H1 (cell line): ENCODE data around the gene TPD52L1. TPM values are rescaled to one million over a fixed set of nuclear protein-coding genes. Genes with fewer than 3 reads are reported as not detected.

Source experiments
- CTCF ChIA-PET: fragments of 300-600 bp; sonication (Branson Sonifier 250); formaldehyde crosslinking; loops from one replicate; lab custom pipeline; 2021; ENCODE audit not compliant: partially characterized antibody; lab: Charles Lee
- POLR2A ChIA-PET: fragments of 300-600 bp; sonication (Branson Sonifier 250); formaldehyde crosslinking; loops from one replicate; lab custom pipeline; 2021; ENCODE audit warnings: inconsistent platforms; ENCODE audit not compliant: partially characterized antibody; lab: Charles Lee
- DNase-seq, 2 experiments: peaks; one replicate each; pipeline versions ENCODE4 v3.0.0 to v3.0.0-alpha.2; 2010 to 2022; ENCODE audit warnings: low spot score in 2 of 2, low read depth in 1 of 2, mixed read lengths in 1 of 2
- FAIRE-seq: peaks from 2 replicates; lab custom pipeline; 2011; peaks lifted over from hg19 to GRCh38; lab: Jason Lieb, UNC
- H2AFZ ChIP-seq: 2 replicates; pipeline ENCODE4 v1.8.1; 2012; ENCODE audit warnings: low read length, inconsistent platforms
- H2AK5ac ChIP-seq: 2 replicates; pipeline ENCODE4 v1.6.1; 2013; ENCODE audit warnings: low read depth, low read length
- H2BK120ac ChIP-seq: replicated peaks from 2 replicates; pipeline ENCODE3; 2013; ENCODE audit warnings: low read depth, low read length, inconsistent platforms
- H2BK12ac ChIP-seq: 2 replicates; pipeline ENCODE4 v1.6.1; 2013; ENCODE audit warnings: low read depth, low read length
- H2BK15ac ChIP-seq: 2 replicates; pipeline ENCODE4 v1.6.1; 2013; ENCODE audit warnings: low read length
- H2BK20ac ChIP-seq: 2 replicates; pipeline ENCODE4 v1.6.1; 2013; ENCODE audit warnings: low read length
- H2BK5ac ChIP-seq: 2 replicates; pipeline ENCODE4 v1.6.1; 2013; ENCODE audit warnings: low read depth, low read length
- H3K14ac ChIP-seq: 2 replicates; pipeline ENCODE4 v1.6.1; 2013; ENCODE audit warnings: inconsistent platforms; ENCODE audit not compliant: insufficient read length
- H3K18ac ChIP-seq: 2 replicates; pipeline ENCODE4 v1.6.1; 2013; ENCODE audit warnings: low read length; ENCODE audit errors: extremely low read depth
- H3K23ac ChIP-seq: 2 replicates; pipeline ENCODE4 v1.6.1; 2013; ENCODE audit warnings: inconsistent platforms; ENCODE audit not compliant: insufficient read length
- H3K23me2 ChIP-seq: 2 replicates; pipeline ENCODE4 v1.6.1; 2013; ENCODE audit warnings: low read depth, low read length
- H3K27ac ChIP-seq: 2 replicates; pipeline ENCODE4 v1.6.1; 2011; ENCODE audit warnings: low read depth, low read length, inconsistent platforms
- H3K27me3 ChIP-seq, 4 experiments: replicated peaks in 1 of 4; 1 replicate in 1 of 4; 2 replicates in 3 of 4; pipeline versions ENCODE4 v1.6.1 to v1.8.1; 2011 to 2013; ENCODE audit warnings: low read length in 3 of 4, mild to moderate bottlenecking in 3 of 4, inconsistent platforms in 2 of 4, mixed read lengths in 2 of 4, moderate library complexity in 1 of 4; ENCODE audit not compliant: control insufficient read depth in 3 of 4, insufficient read depth in 3 of 4; ENCODE audit errors: extremely low read depth in 1 of 4
- H3K36me3 ChIP-seq, 4 experiments: 2 replicates each; pipeline versions ENCODE4 v1.6.1 to v1.8.1; 2011 to 2013; ENCODE audit warnings: mild to moderate bottlenecking in 4 of 4, low read length in 3 of 4, moderate library complexity in 2 of 4, control low read depth in 1 of 4, inconsistent platforms in 1 of 4; ENCODE audit not compliant: insufficient read depth in 4 of 4, control insufficient read depth in 2 of 4
- H3K4ac ChIP-seq: replicated peaks from 2 replicates; pipeline ENCODE3; 2013; ENCODE audit warnings: low read length, low read depth, mixed read lengths, inconsistent platforms; ENCODE audit not compliant: insufficient read length
- H3K4me1 ChIP-seq, 4 experiments: replicated peaks in 1 of 4; 1 replicate in 1 of 4; 2 replicates in 3 of 4; pipeline versions ENCODE4 v1.6.1 to v1.8.1; 2011 to 2013; ENCODE audit warnings: low read length in 3 of 4, inconsistent platforms in 2 of 4, mixed read lengths in 1 of 4; ENCODE audit not compliant: insufficient read depth in 4 of 4, control insufficient read depth in 3 of 4
- H3K4me2 ChIP-seq, 2 experiments: 2 replicates each; pipeline versions ENCODE4 v1.6.1 to v1.8.1; 2011 to 2013; ENCODE audit warnings: low read depth in 2 of 2, low read length in 2 of 2, control low read depth in 1 of 2, inconsistent platforms in 1 of 2, mild to moderate bottlenecking in 1 of 2; ENCODE audit not compliant: insufficient read depth in 1 of 2
- H3K4me3 ChIP-seq, 4 experiments: fragments of 200-600, 300-600 bp in 1 of 4; sonication (generic), shearing (Covaris generic), sonication (Bioruptor Twin) in 1 of 4; 2 replicates each; pipeline versions ENCODE4 v1.5.1 to v1.8.1; 2011 to 2016; ENCODE audit warnings: low read length in 4 of 4, low read depth in 3 of 4, control low read depth in 2 of 4, inconsistent platforms in 2 of 4, mild to moderate bottlenecking in 2 of 4, mixed read lengths in 1 of 4, moderate library complexity in 1 of 4; ENCODE audit not compliant: insufficient read depth in 2 of 4; ENCODE audit errors: extremely low read depth in 1 of 4
- H3K56ac ChIP-seq: replicated peaks from 2 replicates; pipeline ENCODE3; 2013; ENCODE audit warnings: low read depth, mild to moderate bottlenecking, mixed read lengths, low read length, inconsistent platforms; ENCODE audit not compliant: insufficient read length
- H3K79me1 ChIP-seq: 2 replicates; pipeline ENCODE4 v1.6.1; 2013; ENCODE audit warnings: low read depth, low read length, control low read depth
- H3K79me2 ChIP-seq, 2 experiments: 2 replicates each; pipeline versions ENCODE4 v1.6.1 to v1.8.1; 2012 to 2013; ENCODE audit warnings: low read length in 2 of 2, mild to moderate bottlenecking in 2 of 2, inconsistent platforms in 1 of 2; ENCODE audit not compliant: insufficient read depth in 2 of 2, control insufficient read depth in 1 of 2
- H3K9ac ChIP-seq, 4 experiments: replicated peaks in 1 of 4; 1 replicate in 1 of 4; 2 replicates in 3 of 4; pipeline versions ENCODE4 v1.6.1 to v1.8.1; 2011 to 2013; ENCODE audit warnings: low read depth in 3 of 4, low read length in 3 of 4, control low read depth in 2 of 4, mild to moderate bottlenecking in 2 of 4, moderate library complexity in 2 of 4, inconsistent platforms in 1 of 4; ENCODE audit errors: extremely low read depth in 1 of 4
- H3K9me3 ChIP-seq, 2 experiments: 2 replicates each; pipeline versions ENCODE4 v1.6.1 to v1.8.1; 2012 to 2013; ENCODE audit warnings: mild to moderate bottlenecking in 2 of 2, moderate library complexity in 2 of 2, control low read depth in 1 of 2, inconsistent platforms in 1 of 2, low read depth in 1 of 2, low read length in 1 of 2, mixed read lengths in 1 of 2; ENCODE audit not compliant: insufficient read depth in 2 of 2
- H4K20me1 ChIP-seq, 2 experiments: replicated peaks in 1 of 2; 2 replicates each; pipeline versions ENCODE3 to v1.8.1; 2011 to 2013; ENCODE audit warnings: inconsistent platforms in 2 of 2, low read length in 2 of 2, mild to moderate bottlenecking in 1 of 2; ENCODE audit not compliant: insufficient read depth in 2 of 2, control insufficient read depth in 1 of 2
- H4K5ac ChIP-seq: 2 replicates; pipeline ENCODE4 v1.6.1; 2013; ENCODE audit warnings: low read length, low read depth, mixed read lengths, inconsistent platforms; ENCODE audit not compliant: insufficient read length
- H4K8ac ChIP-seq: 2 replicates; pipeline ENCODE4 v1.8.0; 2013; ENCODE audit warnings: mild to moderate bottlenecking, moderate library complexity, low read length, inconsistent platforms; ENCODE audit not compliant: insufficient read depth; ENCODE audit errors: extremely low read depth
- H4K91ac ChIP-seq: replicated peaks from 2 replicates; pipeline ENCODE3; 2013; ENCODE audit warnings: low read length, mixed read lengths, inconsistent platforms; ENCODE audit not compliant: insufficient read length
- CBX8 ChIP-seq: fragments of 300-800, 300-1000 bp; sonication (generic); IDR thresholded peaks from 2 replicates; pipeline ENCODE4 v1.7.1; 2016; ENCODE audit warnings: low read depth, low read length, borderline replicate concordance
- CHD1 ChIP-seq: IDR thresholded peaks from 2 replicates; pipeline ENCODE4 v1.6.1; 2012; ENCODE audit warnings: low read depth, low read length, improper control_type of control experiment
- E2F6 ChIP-seq: IDR thresholded peaks from 2 replicates; pipeline ENCODE4 v1.6.1; 2012; ENCODE audit warnings: inconsistent platforms
- EGR1 ChIP-seq: IDR thresholded peaks from 2 replicates; pipeline ENCODE4 v1.6.1; 2011; ENCODE audit warnings: low read depth, low read length, borderline replicate concordance
- GABPA ChIP-seq: IDR thresholded peaks from 2 replicates; pipeline ENCODE4 v1.6.1; 2011; ENCODE audit warnings: mild to moderate bottlenecking, low read length, moderate library complexity, borderline replicate concordance; ENCODE audit not compliant: insufficient read depth
- HDAC6 ChIP-seq: IDR thresholded peaks from one replicate; pipeline ENCODE4 v1.7.1; 2012; ENCODE audit warnings: low read depth, mild to moderate bottlenecking, inconsistent platforms, low read length, moderate library complexity
- KDM4A ChIP-seq: IDR thresholded peaks from one replicate; pipeline ENCODE4 v1.7.1; 2012; ENCODE audit warnings: low read depth, mild to moderate bottlenecking, moderate library complexity, low read length, inconsistent platforms; ENCODE audit not compliant: severe bottlenecking
- NRF1 ChIP-seq: IDR thresholded peaks from 2 replicates; pipeline ENCODE4 v1.6.1; 2011; ENCODE audit warnings: mild to moderate bottlenecking, low read depth, low read length, improper control_type of control experiment
- POU5F1 ChIP-seq: IDR thresholded peaks from 2 replicates; pipeline ENCODE4 v1.6.1; 2011; ENCODE audit warnings: low read depth, mild to moderate bottlenecking, low read length, moderate library complexity
- RBBP5 ChIP-seq: IDR thresholded peaks from 2 replicates; pipeline ENCODE4 v1.7.1; 2012; ENCODE audit warnings: low read depth, mild to moderate bottlenecking, inconsistent platforms, low read length, moderate library complexity, borderline replicate concordance
- RXRA ChIP-seq: IDR thresholded peaks from 2 replicates; pipeline ENCODE4 v1.6.1; 2011; ENCODE audit warnings: low read depth, mild to moderate bottlenecking, low read length, moderate library complexity; ENCODE audit not compliant: insufficient read depth
- SP1 ChIP-seq: IDR thresholded peaks from 2 replicates; pipeline ENCODE4 v1.6.1; 2011; ENCODE audit warnings: low read depth, low read length
- SRF ChIP-seq: IDR thresholded peaks from 2 replicates; pipeline ENCODE4 v1.6.1; 2011; ENCODE audit warnings: mild to moderate bottlenecking, low read depth, low read length, moderate library complexity
- TEAD4 ChIP-seq: IDR thresholded peaks from 2 replicates; pipeline ENCODE4 v1.6.1; 2012; ENCODE audit warnings: low read depth, low read length, inconsistent platforms, mixed read lengths
- ZNF274 ChIP-seq: IDR thresholded peaks from 2 replicates; pipeline ENCODE4 v1.7.0; 2012; ENCODE audit warnings: low read length, borderline replicate concordance; ENCODE audit errors: extremely low read depth
- WGBS, 2 experiments: shearing (Covaris generic) in 1 of 2; methylation state at CpG; one replicate each; pipeline versions ENCODE4 v1.1.6 to v1.1.7; 2013 to 2015; ENCODE audit warnings: low lambda C conversion rate in 2 of 2, mixed read lengths in 2 of 2, inconsistent platforms in 1 of 2, low coverage in 1 of 2, missing lambda C conversion rate in 1 of 2; ENCODE audit not compliant: insufficient replicate concordance in 2 of 2, insufficient coverage in 1 of 2, insufficient read length in 1 of 2; ENCODE audit errors: extremely low coverage in 1 of 2, missing lambda C conversion rate in 1 of 2; 5-methylcytosine and 5-hydroxymethylcytosine counted together
- polyA plus RNA-seq, 7 experiments: library from polyadenylated mRNA; depleted of rRNA in 3 of 7; stranded (reverse) in 5 of 7; unstranded in 2 of 7; fragments of >200 nt in 5 of 7; fragments of 200-250 nt in 2 of 7; gene quantifications; 1 replicate in 5 of 7; 2 replicates in 1 of 7; 4 replicates in 1 of 7; pipeline versions ENCODE4 v1.2.1 to v1.2.3, GENCODE V29; 2011 to 2013; ENCODE audit warnings: missing spikeins in 2 of 7, mixed read lengths in 2 of 7
- total RNA-seq: library from RNA; stranded (reverse); fragmentation: NEBNext Ultra II Directional; extraction: Animal tissue kit (Norgen Biotek cat#: 25700); gene quantifications from 2 replicates; pipeline ENCODE4 v1.2.1, GENCODE V29; 2021

Gene TPD52L1
- total and polyA plus RNA-seq, 2 of the 8 experiments (the other 6 are each of a cell fraction or from before 2014, with no cell fraction given): 7.4 to 14.2 TPM

GRCh38 chr6:125230674-125231073 lies 77.1 kb downstream of the TPD52L1 start:
- H2BK20ac ChIP-seq: no peak overlapping the region
- no peak overlapping the region for H3K18ac ChIP-seq
- WGBS, 2 experiments: 78% methylated on average over 3 of the region's 3 CpGs; no CpG with 5 or more reads in 1 of the 2 experiments
- no peaks in the 10 kb centered on the region for H3K27me3 ChIP-seq
- no peaks in the 10 kb centered on the region for H3K36me3 ChIP-seq
- no peak overlapping the region for H2AFZ ChIP-seq
- no peaks in the 10 kb centered on the region for H3K79me1 ChIP-seq
- H4K20me1 ChIP-seq: no peaks in the 10 kb centered on the region
- no peak overlapping the region for H3K23ac ChIP-seq
- no peak overlapping the region for H2BK120ac ChIP-seq
- H4K5ac ChIP-seq: no peak overlapping the region
- H2AK5ac ChIP-seq: no peak overlapping the region
- H3K4me2 ChIP-seq: no peak overlapping the region
- no peaks in the 10 kb centered on the region for H3K79me2 ChIP-seq
- no peak overlapping the region for H4K91ac ChIP-seq
- no peak overlapping the region for H2BK5ac ChIP-seq
- DNase-seq (no peak), FAIRE-seq (no peak)
- no peak overlapping the region for H3K14ac ChIP-seq
- H3K9me3 ChIP-seq: no peaks in the 10 kb centered on the region
- H3K4me3 ChIP-seq: no peak overlapping the region
- no peak overlapping the region for H2BK15ac ChIP-seq
- H2BK12ac ChIP-seq: no peak overlapping the region
- H4K8ac ChIP-seq: no peak overlapping the region
- ChIA-PET CTCF (interaction anchor here (0.9 to 1.1 kb wide), 2 partner anchors 39 to 74 kb away, joined by 3 read pairs; no protein-coding TSS in a partner anchor), POLR2A (no interaction called here)
- no peak overlapping the region for H3K27ac ChIP-seq
- H3K4me1 ChIP-seq: peaks cover 0 to 5% (median 0%) of the 10 kb centered on the region in 4 experiments; a peak in 1 of 7 replicates
- no peak overlapping the region for H3K9ac ChIP-seq
- no peaks in the 10 kb centered on the region for H3K23me2 ChIP-seq
- H3K56ac ChIP-seq: no peak overlapping the region
- H3K4ac ChIP-seq: no peak overlapping the region
- no peak for TF ChIP-seq SP1
- no peak for TF ChIP-seq RXRA
- no peak for TF ChIP-seq E2F6
- TF ChIP-seq EGR1: no peak
- no peak for TF ChIP-seq POU5F1
- TF ChIP-seq CHD1: no peak
- no peak for TF ChIP-seq GABPA
- no peak for TF ChIP-seq NRF1
- no peak for TF ChIP-seq ZNF274
- TF ChIP-seq TEAD4: no peak
- TF ChIP-seq HDAC6: no peak
- TF ChIP-seq SRF: no peak
- no peak for TF ChIP-seq RBBP5
- TF ChIP-seq KDM4A: no peak
- no peak for TF ChIP-seq CBX8
